HepG2 (cell line): ENCODE data around the gene INHA. TPM values are rescaled to one million over a fixed set of nuclear protein-coding genes. Genes with fewer than 3 reads are reported as not detected.

Source experiments
- AGO1 ChIP-seq: fragments of 200-400 bp; formaldehyde crosslinking; IDR thresholded peaks from 2 replicates; pipeline ENCODE4 v1.6.1; 2017; ENCODE audit warnings: mild to moderate bottlenecking, low read depth, low read length, moderate library complexity; ENCODE audit not compliant: poor library complexity, severe bottlenecking
- ATF7-NPFF ChIP-seq: sonication (generic); formaldehyde crosslinking; IDR thresholded peaks from 2 replicates; pipeline ENCODE4 v1.8.1; 2023; ENCODE audit warnings: mild to moderate bottlenecking, low read depth, missing genetic modification reagents, moderate library complexity
- HDAC2 ChIP-seq: sonication (generic); formaldehyde crosslinking; IDR thresholded peaks from 2 replicates; pipeline ENCODE4 v1.4.0; 2020; ENCODE audit warnings: missing genetic modification reagents
- HOXA5 ChIP-seq: sonication (generic); formaldehyde crosslinking; IDR thresholded peaks from 2 replicates; pipeline ENCODE4 v1.4.0; 2020; ENCODE audit warnings: missing genetic modification reagents
- PITX1 ChIP-seq: sonication (generic); formaldehyde crosslinking; IDR thresholded peaks from 2 replicates; pipeline ENCODE4 v1.5.1; 2020; ENCODE audit warnings: mild to moderate bottlenecking, missing genetic modification reagents
- POLR2AphosphoS2 ChIP-seq: IDR thresholded peaks from 2 replicates; pipeline ENCODE4 v1.6.1; 2011; ENCODE audit warnings: low read depth, low read length, improper control_type of control experiment
- SAP130 ChIP-seq: IDR thresholded peaks from 2 replicates; pipeline ENCODE4 v1.6.1; 2016; ENCODE audit warnings: low read depth
- TARDBP ChIP-seq: sonication (generic); formaldehyde crosslinking; IDR thresholded peaks from 2 replicates; pipeline ENCODE4 v1.8.0; 2022; ENCODE audit warnings: mild to moderate bottlenecking, missing genetic modification reagents
- ZNF274 ChIP-seq: sonication (generic); formaldehyde crosslinking; IDR thresholded peaks from 2 replicates; pipeline ENCODE4 v1.5.1; 2020; ENCODE audit warnings: mild to moderate bottlenecking, missing genetic modification reagents
- ZNF441 ChIP-seq: sonication (generic); formaldehyde crosslinking; IDR thresholded peaks from 2 replicates; pipeline ENCODE4 v1.7.0; 2021; ENCODE audit warnings: missing genetic modification reagents, borderline replicate concordance
- polyA plus RNA-seq, 8 experiments: library from polyadenylated mRNA; depleted of rRNA in 3 of 8; stranded (reverse) in 7 of 8; unstranded in 1 of 8; fragments of >200 nt; fragmentation: Illumina TruSeq in 4 of 8; extraction: Trizol in 4 of 8; gene quantifications; 2 replicates each; pipeline versions ENCODE4 v1.2.1 to v1.2.3, GENCODE V29; 2011 to 2016; ENCODE audit warnings: low read depth in 4 of 8, missing spikeins in 1 of 8, mixed read lengths in 1 of 8; ENCODE audit not compliant: insufficient read depth in 1 of 8
- total RNA-seq, 5 experiments: library from RNA; depleted of rRNA; stranded (reverse); fragments of >200 nt; fragmentation: Illumina TruSeq; extraction: Trizol; gene quantifications; 2 replicates each; pipeline ENCODE4 v1.2.3, GENCODE V29; 2016; ENCODE audit warnings: low read depth in 1 of 5
- TF ChIP-seq, protein P1 (sequence below): sonication (generic); formaldehyde crosslinking; IDR thresholded peaks from 2 replicates; pipeline ENCODE4 v1.4.0; 2020; ENCODE audit warnings: missing genetic modification reagents
- TF ChIP-seq, protein P2 (sequence below): sonication (generic); formaldehyde crosslinking; IDR thresholded peaks from 2 replicates; pipeline ENCODE4 v1.4.0; 2020; ENCODE audit warnings: missing genetic modification reagents, borderline replicate concordance
- TF ChIP-seq, protein P3 (sequence below): sonication (generic); formaldehyde crosslinking; IDR thresholded peaks from 2 replicates; pipeline ENCODE4 v1.5.0; 2020; ENCODE audit warnings: mild to moderate bottlenecking, missing genetic modification reagents, moderate library complexity
- TF ChIP-seq, protein P4 (sequence below): sonication (generic); formaldehyde crosslinking; conservative IDR thresholded peaks from 2 replicates; pipeline ENCODE4 v1.4.0; 2020; ENCODE audit warnings: mild to moderate bottlenecking, missing genetic modification reagents, moderate library complexity

The INHA gene
- total and polyA plus RNA-seq, 2 of the 13 experiments (the other 11 are each of a cell fraction or from before 2014, with no cell fraction given) = 4.1 to 15.2 TPM

DNA sequence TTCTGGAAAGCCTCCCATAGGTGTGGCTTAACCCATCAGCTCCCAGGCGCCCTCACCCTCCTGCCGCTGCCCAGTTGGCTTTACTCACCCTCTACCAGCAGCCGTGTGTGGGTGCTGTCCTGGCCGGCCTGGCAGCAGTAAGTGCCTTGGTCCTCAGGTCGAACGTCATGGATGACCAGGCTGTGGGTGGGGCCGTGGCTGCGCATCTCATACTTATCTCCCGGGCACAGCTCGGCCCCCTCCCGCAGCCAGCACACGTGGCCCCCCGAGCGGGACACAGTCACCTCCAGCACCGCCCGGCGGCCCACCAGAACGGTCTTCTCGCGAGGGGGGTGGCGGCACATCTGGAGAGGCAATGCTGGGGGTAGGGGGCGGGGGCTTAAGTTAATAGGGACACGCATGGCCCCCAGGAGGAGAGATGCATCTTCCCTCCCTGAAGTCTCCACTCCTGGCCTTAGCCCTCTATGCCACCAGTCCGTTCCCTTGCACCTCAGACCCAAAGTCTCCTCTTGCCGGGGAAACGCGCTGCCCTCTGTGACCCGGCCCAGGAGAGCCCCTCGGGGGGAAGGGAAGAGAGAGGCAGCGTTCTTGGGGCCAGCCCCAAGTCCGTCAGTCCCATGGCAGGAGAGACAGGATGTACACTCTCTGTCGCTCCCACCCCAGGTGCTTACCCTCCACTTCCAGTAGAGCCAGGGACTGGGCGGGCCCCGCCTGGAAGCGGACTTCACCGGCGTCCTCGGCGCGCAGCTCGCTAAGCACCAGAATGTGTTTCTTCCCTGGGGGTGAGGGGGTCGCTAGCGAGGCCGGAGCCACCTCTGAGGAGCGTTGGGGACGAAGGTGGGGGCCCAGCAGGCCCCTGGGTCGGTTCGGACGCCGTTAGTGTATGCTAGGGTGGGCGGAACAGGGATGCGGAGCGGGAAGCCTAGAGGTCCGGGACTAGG, 20.4 kb upstream of the INHA start (continued):
- TF ChIP-seq, protein P1, sequence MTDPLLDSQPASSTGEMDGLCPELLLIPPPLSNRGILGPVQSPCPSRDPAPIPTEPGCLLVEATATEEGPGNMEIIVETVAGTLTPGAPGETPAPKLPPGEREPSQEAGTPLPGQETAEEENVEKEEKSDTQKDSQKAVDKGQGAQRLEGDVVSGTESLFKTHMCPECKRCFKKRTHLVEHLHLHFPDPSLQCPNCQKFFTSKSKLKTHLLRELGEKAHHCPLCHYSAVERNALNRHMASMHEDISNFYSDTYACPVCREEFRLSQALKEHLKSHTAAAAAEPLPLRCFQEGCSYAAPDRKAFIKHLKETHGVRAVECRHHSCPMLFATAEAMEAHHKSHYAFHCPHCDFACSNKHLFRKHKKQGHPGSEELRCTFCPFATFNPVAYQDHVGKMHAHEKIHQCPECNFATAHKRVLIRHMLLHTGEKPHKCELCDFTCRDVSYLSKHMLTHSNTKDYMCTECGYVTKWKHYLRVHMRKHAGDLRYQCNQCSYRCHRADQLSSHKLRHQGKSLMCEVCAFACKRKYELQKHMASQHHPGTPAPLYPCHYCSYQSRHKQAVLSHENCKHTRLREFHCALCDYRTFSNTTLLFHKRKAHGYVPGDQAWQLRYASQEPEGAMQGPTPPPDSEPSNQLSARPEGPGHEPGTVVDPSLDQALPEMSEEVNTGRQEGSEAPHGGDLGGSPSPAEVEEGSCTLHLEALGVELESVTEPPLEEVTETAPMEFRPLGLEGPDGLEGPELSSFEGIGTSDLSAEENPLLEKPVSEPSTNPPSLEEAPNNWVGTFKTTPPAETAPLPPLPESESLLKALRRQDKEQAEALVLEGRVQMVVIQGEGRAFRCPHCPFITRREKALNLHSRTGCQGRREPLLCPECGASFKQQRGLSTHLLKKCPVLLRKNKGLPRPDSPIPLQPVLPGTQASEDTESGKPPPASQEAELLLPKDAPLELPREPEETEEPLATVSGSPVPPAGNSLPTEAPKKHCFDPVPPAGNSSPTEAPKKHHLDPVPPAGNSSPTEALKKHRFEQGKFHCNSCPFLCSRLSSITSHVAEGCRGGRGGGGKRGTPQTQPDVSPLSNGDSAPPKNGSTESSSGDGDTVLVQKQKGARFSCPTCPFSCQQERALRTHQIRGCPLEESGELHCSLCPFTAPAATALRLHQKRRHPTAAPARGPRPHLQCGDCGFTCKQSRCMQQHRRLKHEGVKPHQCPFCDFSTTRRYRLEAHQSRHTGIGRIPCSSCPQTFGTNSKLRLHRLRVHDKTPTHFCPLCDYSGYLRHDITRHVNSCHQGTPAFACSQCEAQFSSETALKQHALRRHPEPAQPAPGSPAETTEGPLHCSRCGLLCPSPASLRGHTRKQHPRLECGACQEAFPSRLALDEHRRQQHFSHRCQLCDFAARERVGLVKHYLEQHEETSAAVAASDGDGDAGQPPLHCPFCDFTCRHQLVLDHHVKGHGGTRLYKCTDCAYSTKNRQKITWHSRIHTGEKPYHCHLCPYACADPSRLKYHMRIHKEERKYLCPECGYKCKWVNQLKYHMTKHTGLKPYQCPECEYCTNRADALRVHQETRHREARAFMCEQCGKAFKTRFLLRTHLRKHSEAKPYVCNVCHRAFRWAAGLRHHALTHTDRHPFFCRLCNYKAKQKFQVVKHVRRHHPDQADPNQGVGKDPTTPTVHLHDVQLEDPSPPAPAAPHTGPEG = 0 out of 2 replicates have a peak, but pooled peaks have one; percentile 60
- TF ChIP-seq PITX1 (peak; percentile 42), AGO1 (no peak), ZNF441 (CRISPR knock-in tag) (peak; percentile 68; the same call in 1 of the 2 replicates), SAP130 (CRISPR knock-in tag) (no peak), TARDBP (CRISPR knock-in tag) (0 out of 2 replicates have a peak, but pooled peaks have one; percentile 47), HDAC2 (CRISPR knock-in tag) (no peak), ATF7-NPFF (CRISPR knock-in tag) (0 out of 2 replicates have a peak, but pooled peaks have one; percentile 9), POLR2AphosphoS2 (peak; percentile 69; the same call in 1 of the 2 replicates), ZNF274 (CRISPR knock-in tag) (peak; percentile 49; the same call in 1 of the 2 replicates), HOXA5 (no peak; the same call in 1 of the 2 replicates)
- TF ChIP-seq, protein P2, sequence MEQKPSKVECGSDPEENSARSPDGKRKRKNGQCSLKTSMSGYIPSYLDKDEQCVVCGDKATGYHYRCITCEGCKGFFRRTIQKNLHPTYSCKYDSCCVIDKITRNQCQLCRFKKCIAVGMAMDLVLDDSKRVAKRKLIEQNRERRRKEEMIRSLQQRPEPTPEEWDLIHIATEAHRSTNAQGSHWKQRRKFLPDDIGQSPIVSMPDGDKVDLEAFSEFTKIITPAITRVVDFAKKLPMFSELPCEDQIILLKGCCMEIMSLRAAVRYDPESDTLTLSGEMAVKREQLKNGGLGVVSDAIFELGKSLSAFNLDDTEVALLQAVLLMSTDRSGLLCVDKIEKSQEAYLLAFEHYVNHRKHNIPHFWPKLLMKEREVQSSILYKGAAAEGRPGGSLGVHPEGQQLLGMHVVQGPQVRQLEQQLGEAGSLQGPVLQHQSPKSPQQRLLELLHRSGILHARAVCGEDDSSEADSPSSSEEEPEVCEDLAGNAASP = no peak
- TF ChIP-seq, protein P3, sequence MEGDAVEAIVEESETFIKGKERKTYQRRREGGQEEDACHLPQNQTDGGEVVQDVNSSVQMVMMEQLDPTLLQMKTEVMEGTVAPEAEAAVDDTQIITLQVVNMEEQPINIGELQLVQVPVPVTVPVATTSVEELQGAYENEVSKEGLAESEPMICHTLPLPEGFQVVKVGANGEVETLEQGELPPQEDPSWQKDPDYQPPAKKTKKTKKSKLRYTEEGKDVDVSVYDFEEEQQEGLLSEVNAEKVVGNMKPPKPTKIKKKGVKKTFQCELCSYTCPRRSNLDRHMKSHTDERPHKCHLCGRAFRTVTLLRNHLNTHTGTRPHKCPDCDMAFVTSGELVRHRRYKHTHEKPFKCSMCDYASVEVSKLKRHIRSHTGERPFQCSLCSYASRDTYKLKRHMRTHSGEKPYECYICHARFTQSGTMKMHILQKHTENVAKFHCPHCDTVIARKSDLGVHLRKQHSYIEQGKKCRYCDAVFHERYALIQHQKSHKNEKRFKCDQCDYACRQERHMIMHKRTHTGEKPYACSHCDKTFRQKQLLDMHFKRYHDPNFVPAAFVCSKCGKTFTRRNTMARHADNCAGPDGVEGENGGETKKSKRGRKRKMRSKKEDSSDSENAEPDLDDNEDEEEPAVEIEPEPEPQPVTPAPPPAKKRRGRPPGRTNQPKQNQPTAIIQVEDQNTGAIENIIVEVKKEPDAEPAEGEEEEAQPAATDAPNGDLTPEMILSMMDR (CRISPR knock-in tag) = peak; percentile 53
- TF ChIP-seq, protein P4, sequence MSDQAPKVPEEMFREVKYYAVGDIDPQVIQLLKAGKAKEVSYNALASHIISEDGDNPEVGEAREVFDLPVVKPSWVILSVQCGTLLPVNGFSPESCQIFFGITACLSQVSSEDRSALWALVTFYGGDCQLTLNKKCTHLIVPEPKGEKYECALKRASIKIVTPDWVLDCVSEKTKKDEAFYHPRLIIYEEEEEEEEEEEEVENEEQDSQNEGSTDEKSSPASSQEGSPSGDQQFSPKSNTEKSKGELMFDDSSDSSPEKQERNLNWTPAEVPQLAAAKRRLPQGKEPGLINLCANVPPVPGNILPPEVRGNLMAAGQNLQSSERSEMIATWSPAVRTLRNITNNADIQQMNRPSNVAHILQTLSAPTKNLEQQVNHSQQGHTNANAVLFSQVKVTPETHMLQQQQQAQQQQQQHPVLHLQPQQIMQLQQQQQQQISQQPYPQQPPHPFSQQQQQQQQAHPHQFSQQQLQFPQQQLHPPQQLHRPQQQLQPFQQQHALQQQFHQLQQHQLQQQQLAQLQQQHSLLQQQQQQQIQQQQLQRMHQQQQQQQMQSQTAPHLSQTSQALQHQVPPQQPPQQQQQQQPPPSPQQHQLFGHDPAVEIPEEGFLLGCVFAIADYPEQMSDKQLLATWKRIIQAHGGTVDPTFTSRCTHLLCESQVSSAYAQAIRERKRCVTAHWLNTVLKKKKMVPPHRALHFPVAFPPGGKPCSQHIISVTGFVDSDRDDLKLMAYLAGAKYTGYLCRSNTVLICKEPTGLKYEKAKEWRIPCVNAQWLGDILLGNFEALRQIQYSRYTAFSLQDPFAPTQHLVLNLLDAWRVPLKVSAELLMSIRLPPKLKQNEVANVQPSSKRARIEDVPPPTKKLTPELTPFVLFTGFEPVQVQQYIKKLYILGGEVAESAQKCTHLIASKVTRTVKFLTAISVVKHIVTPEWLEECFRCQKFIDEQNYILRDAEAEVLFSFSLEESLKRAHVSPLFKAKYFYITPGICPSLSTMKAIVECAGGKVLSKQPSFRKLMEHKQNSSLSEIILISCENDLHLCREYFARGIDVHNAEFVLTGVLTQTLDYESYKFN (CRISPR knock-in tag) = 0 out of 2 replicates have a peak, but pooled peaks have one; percentile 8
